PC-9 (cell line): ENCODE measurements around the gene LDLRAD2.

ENCODE experiments used
- EZH2 ChIP-seq: fragments of 200-600 bp; sonication (generic); IDR thresholded peaks from 2 replicates; pipeline ENCODE4 v1.8.0; 2017; ENCODE audit warnings: antibody characterized with exemption, low read depth
- TF ChIP-seq, protein P1 (sequence below): fragments of 200-600 bp; sonication (generic); conservative IDR thresholded peaks from 2 replicates; pipeline ENCODE4 v1.6.1; 2017; ENCODE audit warnings: mixed run types, antibody characterized with exemption, mild to moderate bottlenecking, moderate library complexity

DNA sequence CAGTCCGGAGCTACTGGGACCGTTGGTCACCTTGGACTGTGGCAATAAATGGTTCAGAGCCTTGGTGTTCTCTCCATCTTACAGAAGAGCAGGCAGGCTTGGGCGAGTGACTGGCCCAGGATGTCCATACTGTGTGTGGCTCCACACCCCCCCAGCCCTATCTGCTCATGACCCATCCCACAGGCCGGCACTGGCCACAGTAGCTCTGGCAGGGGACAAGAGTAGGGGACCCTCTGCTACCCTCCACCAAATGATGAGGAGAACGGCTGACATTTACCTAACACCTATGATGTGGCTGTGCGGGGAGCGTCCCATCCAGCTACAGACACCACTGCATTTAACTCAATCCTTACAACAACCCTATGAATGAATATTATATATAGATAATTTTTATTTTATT, 13.3 kb downstream of the LDLRAD2 start:
- TF ChIP-seq, protein P1, sequence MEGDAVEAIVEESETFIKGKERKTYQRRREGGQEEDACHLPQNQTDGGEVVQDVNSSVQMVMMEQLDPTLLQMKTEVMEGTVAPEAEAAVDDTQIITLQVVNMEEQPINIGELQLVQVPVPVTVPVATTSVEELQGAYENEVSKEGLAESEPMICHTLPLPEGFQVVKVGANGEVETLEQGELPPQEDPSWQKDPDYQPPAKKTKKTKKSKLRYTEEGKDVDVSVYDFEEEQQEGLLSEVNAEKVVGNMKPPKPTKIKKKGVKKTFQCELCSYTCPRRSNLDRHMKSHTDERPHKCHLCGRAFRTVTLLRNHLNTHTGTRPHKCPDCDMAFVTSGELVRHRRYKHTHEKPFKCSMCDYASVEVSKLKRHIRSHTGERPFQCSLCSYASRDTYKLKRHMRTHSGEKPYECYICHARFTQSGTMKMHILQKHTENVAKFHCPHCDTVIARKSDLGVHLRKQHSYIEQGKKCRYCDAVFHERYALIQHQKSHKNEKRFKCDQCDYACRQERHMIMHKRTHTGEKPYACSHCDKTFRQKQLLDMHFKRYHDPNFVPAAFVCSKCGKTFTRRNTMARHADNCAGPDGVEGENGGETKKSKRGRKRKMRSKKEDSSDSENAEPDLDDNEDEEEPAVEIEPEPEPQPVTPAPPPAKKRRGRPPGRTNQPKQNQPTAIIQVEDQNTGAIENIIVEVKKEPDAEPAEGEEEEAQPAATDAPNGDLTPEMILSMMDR: no peak
- TF ChIP-seq EZH2: no peak
